ENCODE data around the gene PSME3IP1. TPM values are rescaled to one million over a fixed set of nuclear protein-coding genes. Genes with fewer than 3 reads are reported as not detected.

Gene PSME3IP1
- total and polyA plus RNA-seq, 9 of the 15 experiments (the other 6 are each of a cell fraction or from before 2014, with no cell fraction given) = 63.8 to 187 (median 142) TPM

GRCh38 chr16:57224651-57225335 lies 39.0 kb upstream of the PSME3IP1 start (continued):
- TF ChIP-seq CUX1 (CRISPR knock-in tag; IDR thresholded peaks at IDR 0.05) (no peak), ZNF197 (CRISPR knock-in tag; IDR thresholded peaks at IDR 0.05; ENCODE audit: low read depth) (no peak), DPF2 (IDR thresholded peaks at IDR 0.05) (no peak), ZNF224 (CRISPR knock-in tag; IDR thresholded peaks at IDR 0.05) (no peak)

- Histone ChIP-seq H3K4me1 (replicated peaks in 1 of 2; ENCODE audit: control insufficient read depth in 2 of 2, insufficient read depth in 2 of 2, low read length in 2 of 2) (no peaks in the 10 kb centered on the region), H3K9ac (ENCODE audit: insufficient read depth in 1 of 2, low read depth in 2 of 2, low read length in 2 of 2) (no peak overlapping the region), H3K79me2 (ENCODE audit: control insufficient read depth, insufficient read depth, low read length) (no peaks in the 10 kb centered on the region), H3K27ac (ENCODE audit: extremely low read depth, low read depth, low read length) (no peak overlapping the region), H4K20me1 (replicated peaks; ENCODE audit: control insufficient read depth, insufficient read depth, low read length) (no peaks in the 10 kb centered on the region), H3K36me3 (ENCODE audit: control insufficient read depth, insufficient read depth, low read length) (peaks cover 80% of the 10 kb centered on the region), H2AFZ (ENCODE audit: low read depth, low read length) (no peak overlapping the region), H3K4me3 (no peak overlapping the region), H3K9me1 (ENCODE audit: control insufficient read depth, insufficient read depth, low read length) (no peaks in the 10 kb centered on the region), H3K4me2 (ENCODE audit: insufficient read depth, low read length) (no peak overlapping the region), H3K27me3 (ENCODE audit: control insufficient read depth in 2 of 2, insufficient read depth in 2 of 2, low read length in 2 of 2) (no peaks in the 10 kb centered on the region), H3K9me3 (replicated peaks; ENCODE audit: control insufficient read depth, insufficient read depth, low read depth, low read length) (no peaks in the 10 kb centered on the region)
- CTCF ChIA-PET (ENCODE audit: low intra/inter-chr PET ratio) = no interaction called here
- intact Hi-C loops (cut with micrococcal nuclease) (no loop called here), in situ Hi-C loops (cut with MboI) (no loop called here)
- WGBS (ENCODE audit: insufficient coverage, low coverage, missing lambda C conversion rate) = 91% methylated on average over 1 of the region's 1 CpG
- no peak for TF ChIP-seq RBM14 (IDR thresholded peaks at IDR 0.05; ENCODE audit: borderline replicate concordance, insufficient read depth, low read depth, low read length)
- no peak for TF ChIP-seq MYBL2 (IDR thresholded peaks at IDR 0.05; ENCODE audit: low read depth)
- no peak for TF ChIP-seq MYBL2 (CRISPR knock-in tag; IDR thresholded peaks at IDR 0.05; ENCODE audit: borderline replicate concordance)
- no peak for TF ChIP-seq KAT7 (CRISPR knock-in tag; IDR thresholded peaks at IDR 0.05; ENCODE audit: borderline replicate concordance)
- TF ChIP-seq HDAC1 (IDR thresholded peaks at IDR 0.05) = no peak
- no peak for TF ChIP-seq ZNF609 (CRISPR knock-in tag; IDR thresholded peaks at IDR 0.05; ENCODE audit: borderline replicate concordance)
- no peak for TF ChIP-seq PURB (CRISPR knock-in tag; IDR thresholded peaks at IDR 0.05; ENCODE audit: low read depth)
- ATAC-seq (no peak), DNase-seq (ENCODE audit: extremely low read depth in 1 of 4, low spot score in 3 of 4) (no peak), FAIRE-seq (no peak)
- BruUV-seq (replicated peaks) = no TSS peak
- POLR2A ChIA-PET = no interaction called here
Observed at GRCh38 chr16:57223057-57223456, 37.2 kb upstream of the PSME3IP1 start.

Measured in K562 (cell line).